T-helper 17 cell (primary cell): ENCODE data around the gene CFAP221. TPM values are rescaled to one million over a fixed set of nuclear protein-coding genes. Genes with fewer than 3 reads are reported as not detected.

Experiments
- ATAC-seq: fragments of 150-1000 bp; cut with Tn5 transposase; 2 replicates; pipeline ENCODE4 v1.10.0; 2021; ENCODE audit warnings: mild to moderate bottlenecking, moderate library complexity
- DNase-seq, 3 donors: peaks; one replicate each; pipeline versions ENCODE4 v3.0.0 to v3.0.0-alpha.2; 2020 to 2021
- H3K9me3 ChIP-seq: one replicate; pipeline ENCODE4 v1.7.0; 2013; ENCODE audit warnings: low read length, mild to moderate bottlenecking; ENCODE audit not compliant: control insufficient read depth, poor library complexity, severe bottlenecking
- H3K27ac Mint-ChIP-seq: one replicate; pipeline ENCODE4 v1.8.0; 2022; ENCODE audit warnings: mild to moderate bottlenecking, moderate library complexity, mixed read lengths
- H3K27me3 Mint-ChIP-seq: one replicate; pipeline ENCODE4 v1.8.0; 2022; ENCODE audit warnings: mixed read lengths
- H3K36me3 Mint-ChIP-seq: one replicate; pipeline ENCODE4 v1.8.0; 2022; ENCODE audit warnings: low read depth, mixed read lengths
- H3K4me1 Mint-ChIP-seq: one replicate; pipeline ENCODE4 v1.8.0; 2022; ENCODE audit warnings: mild to moderate bottlenecking, mixed read lengths
- H3K4me3 Mint-ChIP-seq: one replicate; pipeline ENCODE4 v1.8.0; 2022; ENCODE audit warnings: mild to moderate bottlenecking, moderate library complexity, mixed read lengths
- total RNA-seq, 4 donors: library from RNA in 2 of 4; stranded (reverse) in 2 of 4; gene quantifications; one replicate each; pipeline ENCODE4 v1.2.3 and lab custom pipeline; 2022 to 2026

The CFAP221 gene
- total RNA-seq, 2 donors from 2014 or later: not detected

GRCh38 chr2:119522671-119523070 is 21.6 kb upstream of the CFAP221 start:
- Mint-ChIP-seq H3K4me1 (no peaks in the 10 kb centered on the region), H3K4me3 (no peak overlapping the region), H3K27me3 (peaks cover 56% of the 10 kb centered on the region), H3K27ac (no peak overlapping the region), H3K36me3 (peaks cover 4% of the 10 kb centered on the region)
- no peak for DNase-seq
- H3K9me3 ChIP-seq: no peaks in the 10 kb centered on the region
- ATAC-seq: no peak

GRCh38 chr2:119523383-119523951 is 20.8 kb upstream of the CFAP221 start:
- Mint-ChIP-seq H3K36me3 (peaks cover 4% of the 10 kb centered on the region), H3K4me3 (no peak overlapping the region), H3K4me1 (no peaks in the 10 kb centered on the region), H3K27me3 (peaks cover 60% of the 10 kb centered on the region), H3K27ac (no peak overlapping the region)
- ATAC-seq (no peak), DNase-seq (no peak)
- no peaks in the 10 kb centered on the region for H3K9me3 ChIP-seq

- ATAC-seq (no peak), DNase-seq (no peak)
- Mint-ChIP-seq H3K27me3 (peaks cover 63% of the 10 kb centered on the region), H3K4me1 (no peaks in the 10 kb centered on the region), H3K36me3 (peaks cover 4% of the 10 kb centered on the region), H3K4me3 (no peak within 1 kb of the TSS), H3K27ac (no peak within 1 kb of the TSS)
- H3K9me3 ChIP-seq: no peaks in the 10 kb centered on the region
These were observed 20.1 kb upstream of the CFAP221 start, which contains the start of gene SCTR for GRCh38 chr2:119523952-119524694. SCTR (minus strand) TSS chr2:119524483; CDS start chr2:119524226, 257 bp downstream.

- ATAC-seq: no peak
These were observed 18.6 kb upstream of the CFAP221 start for GRCh38 chr2:119525614-119526013.

GRCh38 chr2:119527999-119528398 is 16.2 kb upstream of the CFAP221 start:
- no peak overlapping the region for H3K27ac Mint-ChIP-seq
- no peak overlapping the region for H3K4me3 Mint-ChIP-seq
- ATAC-seq (no peak), DNase-seq (no peak)
- peaks cover 3% of the 10 kb centered on the region for H3K36me3 Mint-ChIP-seq
- H3K4me1 Mint-ChIP-seq: no peaks in the 10 kb centered on the region
- H3K9me3 ChIP-seq: no peaks in the 10 kb centered on the region
- peaks cover 42% of the 10 kb centered on the region for H3K27me3 Mint-ChIP-seq

More at GRCh38 chr2:119525614-119526013, 18.6 kb upstream of the CFAP221 start:
- no peak for DNase-seq
- Mint-ChIP-seq H3K27ac (no peak overlapping the region), H3K4me3 (no peak overlapping the region), H3K4me1 (no peaks in the 10 kb centered on the region), H3K36me3 (peaks cover 4% of the 10 kb centered on the region), H3K27me3 (peaks cover 63% of the 10 kb centered on the region)
- no peaks in the 10 kb centered on the region for H3K9me3 ChIP-seq

GRCh38 chr2:119531292-119531691 is 13.0 kb upstream of the CFAP221 start:
- no peaks in the 10 kb centered on the region for H3K4me1 Mint-ChIP-seq
- H3K9me3 ChIP-seq: no peaks in the 10 kb centered on the region
- H3K4me3 Mint-ChIP-seq: no peak overlapping the region
- ATAC-seq (no peak), DNase-seq (no peak)
- peaks cover 15% of the 10 kb centered on the region for H3K27me3 Mint-ChIP-seq
- peaks cover 2% of the 10 kb centered on the region for H3K36me3 Mint-ChIP-seq
- H3K27ac Mint-ChIP-seq: no peak overlapping the region

- no peaks in the 10 kb centered on the region for H3K9me3 ChIP-seq
- peaks cover 2% of the 10 kb centered on the region for H3K27me3 Mint-ChIP-seq
- ATAC-seq (no peak), DNase-seq (no peak)
- H3K36me3 Mint-ChIP-seq: peaks cover 2% of the 10 kb centered on the region
- H3K4me1 Mint-ChIP-seq: no peaks in the 10 kb centered on the region
- H3K4me3 Mint-ChIP-seq: no peak overlapping the region
- H3K27ac Mint-ChIP-seq: no peak overlapping the region
These were observed 10.7 kb upstream of the CFAP221 start for GRCh38 chr2:119533560-119533959.

- no peak for DNase-seq
- H3K4me3 Mint-ChIP-seq: no peak overlapping the region
- no peak overlapping the region for H3K27ac Mint-ChIP-seq
- peaks cover under 1% of the 10 kb centered on the region for H3K36me3 Mint-ChIP-seq
- no peak for ATAC-seq
- H3K27me3 Mint-ChIP-seq: peaks cover 13% of the 10 kb centered on the region
- H3K9me3 ChIP-seq: no peaks in the 10 kb centered on the region
- H3K4me1 Mint-ChIP-seq: no peaks in the 10 kb centered on the region
These were observed 8.0 kb upstream of the CFAP221 start for GRCh38 chr2:119536211-119536610.

GRCh38 chr2:119536707-119537106 is 7.5 kb upstream of the CFAP221 start:
- H3K27ac Mint-ChIP-seq: no peak overlapping the region
- peaks cover 18% of the 10 kb centered on the region for H3K27me3 Mint-ChIP-seq
- H3K9me3 ChIP-seq: no peaks in the 10 kb centered on the region
- no peak for ATAC-seq
- no peak for DNase-seq
- no peaks in the 10 kb centered on the region for H3K36me3 Mint-ChIP-seq
- no peak overlapping the region for H3K4me3 Mint-ChIP-seq
- H3K4me1 Mint-ChIP-seq: no peaks in the 10 kb centered on the region

- Mint-ChIP-seq H3K27ac (no peak overlapping the region), H3K4me1 (no peaks in the 10 kb centered on the region), H3K4me3 (no peak overlapping the region), H3K27me3 (peaks cover 28% of the 10 kb centered on the region), H3K36me3 (no peaks in the 10 kb centered on the region)
- DNase-seq (no peak), ATAC-seq (no peak)
- no peaks in the 10 kb centered on the region for H3K9me3 ChIP-seq
These were observed 6.5 kb upstream of the CFAP221 start for GRCh38 chr2:119537792-119538191.

GRCh38 chr2:119541476-119541875 is 2.8 kb upstream of the CFAP221 start:
- ATAC-seq (no peak), DNase-seq (no peak)
- no peaks in the 10 kb centered on the region for H3K9me3 ChIP-seq
- peaks cover 9% of the 10 kb centered on the region for H3K4me1 Mint-ChIP-seq
- H3K27me3 Mint-ChIP-seq: peaks cover 58% of the 10 kb centered on the region
- H3K4me3 Mint-ChIP-seq: no peak overlapping the region
- H3K36me3 Mint-ChIP-seq: no peaks in the 10 kb centered on the region
- H3K27ac Mint-ChIP-seq: no peak overlapping the region

GRCh38 chr2:119544939-119545475 is 758 bp downstream of the CFAP221 start:
- DNase-seq (no peak), ATAC-seq (no peak)
- H3K27ac Mint-ChIP-seq: no peak overlapping the region
- no peaks in the 10 kb centered on the region for H3K9me3 ChIP-seq
- peaks cover 65% of the 10 kb centered on the region for H3K27me3 Mint-ChIP-seq
- H3K36me3 Mint-ChIP-seq: no peaks in the 10 kb centered on the region
- H3K4me1 Mint-ChIP-seq: peaks cover 9% of the 10 kb centered on the region
- peak overlapping the region; percentile 28 for H3K4me3 Mint-ChIP-seq

GRCh38 chr2:119545754-119546446 is 1.7 kb downstream of the CFAP221 start:
- no peaks in the 10 kb centered on the region for H3K9me3 ChIP-seq
- H3K36me3 Mint-ChIP-seq: no peaks in the 10 kb centered on the region
- DNase-seq (no peak), ATAC-seq (no peak)
- H3K4me3 Mint-ChIP-seq: no peak overlapping the region
- no peak overlapping the region for H3K27ac Mint-ChIP-seq
- H3K4me1 Mint-ChIP-seq: peaks cover 9% of the 10 kb centered on the region
- peaks cover 62% of the 10 kb centered on the region for H3K27me3 Mint-ChIP-seq
